ENCODE results near the gene SPATA20. TPM values are rescaled to one million over a fixed set of nuclear protein-coding genes. Genes with fewer than 3 reads are reported as not detected.

Gene SPATA20
- total and polyA plus RNA-seq, 2 of the 8 experiments (the other 6 are each of a cell fraction or from before 2014, with no cell fraction given): 16.2 to 17.5 TPM

DNA sequence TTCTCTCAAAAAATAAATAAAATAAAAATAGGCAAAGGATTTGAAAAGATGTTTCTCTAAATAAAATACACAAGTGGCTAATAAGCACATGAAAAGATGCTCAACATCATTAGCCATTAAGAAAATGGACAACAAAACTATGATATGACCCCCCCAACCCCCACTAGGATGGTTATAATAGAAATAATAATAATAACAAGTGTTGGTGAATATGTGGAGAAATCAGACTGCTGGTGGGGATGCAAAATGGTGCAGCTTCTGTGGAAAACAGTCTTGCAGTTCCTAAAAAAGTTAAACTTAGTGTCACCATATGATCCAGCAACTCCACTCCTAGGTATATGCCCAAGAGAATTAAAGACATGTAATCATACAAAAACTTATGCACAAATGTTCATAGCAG lies 47.7 kb upstream of the SPATA20 start:
- Histone ChIP-seq H4K5ac (ENCODE audit: insufficient read length, low read depth, low read length) (no peak overlapping the region), H3K27me3 (replicated peaks in 1 of 4; ENCODE audit: control insufficient read depth in 3 of 4, extremely low read depth in 1 of 4, insufficient read depth in 3 of 4, low read length in 3 of 4) (no peaks in the 10 kb centered on the region), H3K4ac (replicated peaks; ENCODE audit: insufficient read length, low read depth, low read length) (no peak overlapping the region), H3K79me1 (ENCODE audit: low read depth, low read length) (no peaks in the 10 kb centered on the region), H3K56ac (replicated peaks; ENCODE audit: insufficient read length, low read depth, low read length) (no peak overlapping the region), H3K23ac (ENCODE audit: insufficient read length) (no peak overlapping the region), H3K27ac (ENCODE audit: low read depth, low read length) (no peak overlapping the region), H2AK5ac (ENCODE audit: low read depth, low read length) (no peak overlapping the region), H2BK120ac (replicated peaks; ENCODE audit: low read depth, low read length) (no peak overlapping the region), H2BK5ac (ENCODE audit: low read depth, low read length) (no peak overlapping the region), H4K8ac (ENCODE audit: extremely low read depth, insufficient read depth, low read length) (no peak overlapping the region), H3K14ac (ENCODE audit: insufficient read length) (no peak overlapping the region), H4K20me1 (replicated peaks in 1 of 2; ENCODE audit: control insufficient read depth in 1 of 2, insufficient read depth in 2 of 2, low read length in 2 of 2) (no peaks in the 10 kb centered on the region), H3K4me2 (ENCODE audit: insufficient read depth in 1 of 2, low read depth in 2 of 2, low read length in 2 of 2) (no peak overlapping the region), H2AFZ (ENCODE audit: low read length) (no peak overlapping the region), H3K9ac (replicated peaks in 1 of 4; ENCODE audit: extremely low read depth in 1 of 4, low read depth in 3 of 4, low read length in 3 of 4) (no peak overlapping the region), H3K18ac (ENCODE audit: extremely low read depth, low read length) (no peak overlapping the region), H3K4me1 (replicated peaks in 1 of 4; ENCODE audit: control insufficient read depth in 3 of 4, insufficient read depth in 4 of 4, low read length in 3 of 4) (peaks cover 4 to 8% (median 5%) of the 10 kb centered on the region in 4 experiments; a peak in 6 of 7 replicates), H4K91ac (replicated peaks; ENCODE audit: insufficient read length, low read length) (no peak overlapping the region), H2BK12ac (ENCODE audit: low read depth, low read length) (no peak overlapping the region), H3K4me3 (ENCODE audit: extremely low read depth in 1 of 4, insufficient read depth in 2 of 4, low read depth in 3 of 4, low read length in 4 of 4) (no peak overlapping the region), H2BK15ac (ENCODE audit: low read length) (no peak overlapping the region), H3K79me2 (ENCODE audit: control insufficient read depth in 1 of 2, insufficient read depth in 2 of 2, low read length in 2 of 2) (no peaks in the 10 kb centered on the region), H3K23me2 (ENCODE audit: low read depth, low read length) (no peaks in the 10 kb centered on the region), H3K36me3 (ENCODE audit: control insufficient read depth in 2 of 4, insufficient read depth in 4 of 4, low read length in 3 of 4) (no peaks in the 10 kb centered on the region), H2BK20ac (ENCODE audit: low read length) (no peak overlapping the region), H3K9me3 (ENCODE audit: insufficient read depth in 2 of 2, low read depth in 1 of 2, low read length in 1 of 2) (no peaks in the 10 kb centered on the region)
- no peak for FAIRE-seq
- no peak for DNase-seq (ENCODE audit: low read depth in 1 of 2, low spot score in 2 of 2)
- ChIA-PET POLR2A (ENCODE audit: partially characterized antibody) (interaction anchor here (0.6 kb wide), 1 partner anchor 134 kb away, joined by 3 read pairs; no protein-coding TSS in a partner anchor), CTCF (ENCODE audit: partially characterized antibody) (interaction anchor here (0.7 kb wide), 1 partner anchor 15 kb away, joined by 3 read pairs; no protein-coding TSS in a partner anchor)
- no peak for TF ChIP-seq RAD21 (IDR thresholded peaks at IDR 0.05 in 1 of 2, conservative IDR thresholded peaks at IDR 0.05 in 1 of 2; ENCODE audit: low read depth in 2 of 2, low read length in 2 of 2)
- no peak for TF ChIP-seq TBP (IDR thresholded peaks at IDR 0.05; ENCODE audit: low read depth, low read length)
- no peak for TF ChIP-seq HDAC2 (IDR thresholded peaks at IDR 0.05; ENCODE audit: borderline replicate concordance in 1 of 2, low read depth in 2 of 2, low read length in 2 of 2)
- TF ChIP-seq CBX5 (IDR thresholded peaks at IDR 0.05; ENCODE audit: low read depth, low read length): no peak
- TF ChIP-seq SAP30 (IDR thresholded peaks at IDR 0.05; ENCODE audit: insufficient read depth, insufficient replicate concordance, low read length): no peak
- no peak for TF ChIP-seq EZH2 (IDR thresholded peaks at IDR 0.05; ENCODE audit: low read depth, low read length, severe bottlenecking)
- TF ChIP-seq YY1 (IDR thresholded peaks at IDR 0.05; ENCODE audit: low read depth, low read length): no peak
- TF ChIP-seq RFX5 (IDR thresholded peaks at IDR 0.05; ENCODE audit: borderline replicate concordance, low read depth, low read length): no peak
- TF ChIP-seq CTBP2 (IDR thresholded peaks at IDR 0.05; ENCODE audit: borderline replicate concordance, insufficient read depth, insufficient read length, low read length): no peak
